GM12892 (cell line): ENCODE data around the gene LYVE1.

Source experiments
- POLR2A ChIP-seq: IDR thresholded peaks from 2 replicates; pipeline ENCODE4 v1.6.1; 2011; ENCODE audit warnings: low read depth, low read length, control low read depth
- POLR2AphosphoS5 ChIP-seq: IDR thresholded peaks from 2 replicates; pipeline ENCODE4 v1.6.1; 2011; ENCODE audit warnings: low read depth, low read length, control low read depth

DNA sequence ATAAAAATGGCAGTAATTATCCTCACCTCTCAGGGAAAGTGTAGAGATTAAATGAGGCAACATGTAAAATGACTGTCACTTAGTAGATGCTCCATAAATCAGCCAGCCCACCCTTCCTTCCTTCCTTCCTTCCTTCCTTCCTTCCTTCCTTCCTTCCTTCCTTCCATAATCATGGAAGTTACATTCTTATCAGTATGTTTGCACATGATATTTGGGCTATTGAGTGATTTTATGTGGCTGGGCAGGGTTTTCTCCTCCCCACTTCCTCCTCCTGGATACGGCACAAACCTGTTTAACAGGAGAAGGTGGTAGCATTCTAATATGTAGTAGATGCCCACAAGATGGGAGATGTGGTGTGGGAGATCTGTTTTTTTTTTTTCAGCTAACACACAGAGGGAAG is 11.9 kb downstream of the LYVE1 start:
- TF ChIP-seq POLR2A: no peak
- no peak for TF ChIP-seq POLR2AphosphoS5
